Tibial artery (tissue), 4 donors: ENCODE results near the gene DDX43.

Experiments
- DNase-seq, 2 donors: peaks; one replicate each; pipeline ENCODE4 v3.0.0-alpha.2; 2019
- H3K27ac ChIP-seq, 2 donors: fragments of 200-600 bp; sonication (generic) in 1 of 2; 1 replicate in 1 of 2; 2 replicates in 1 of 2; pipeline ENCODE4 v1.5.1; 2018 to 2019; ENCODE audit warnings: mild to moderate bottlenecking in 1 of 2
- H3K27me3 ChIP-seq, 2 donors: fragments of 200-600 bp; sonication (generic) in 1 of 2; one replicate each; pipeline versions ENCODE4 v1.5.1 to v1.6.0; 2016 to 2019
- H3K36me3 ChIP-seq, 3 donors: fragments of 200-600 bp; sonication (generic) in 2 of 3; one replicate each; pipeline ENCODE4 v1.5.1; 2016 to 2019; ENCODE audit warnings: mild to moderate bottlenecking in 2 of 3
- H3K4me1 ChIP-seq, 4 donors: fragments of 200-600 bp; sonication (generic) in 2 of 4; 1 replicate in 3 of 4; 2 replicates in 1 of 4; pipeline ENCODE4 v1.5.1; 2016 to 2019
- H3K4me3 ChIP-seq, 2 donors: fragments of 200-600 bp; sonication (generic) in 1 of 2; 1 replicate in 1 of 2; 2 replicates in 1 of 2; pipeline ENCODE4 v1.5.1; 2018 to 2019; ENCODE audit warnings: mild to moderate bottlenecking in 2 of 2
- H3K9me3 ChIP-seq, 3 donors: fragments of 200-600 bp; sonication (generic) in 1 of 3; one replicate each; pipeline ENCODE4 v1.5.1; 2016 to 2019
- CTCF ChIP-seq, 2 experiments: fragments of 200-600 bp in 1 of 2; fragments of 450-650 bp in 1 of 2; IDR thresholded peaks; one replicate each; pipeline ENCODE4 v1.5.1; 2017 to 2019; ENCODE audit warnings: antibody characterized with exemption in 2 of 2, mild to moderate bottlenecking in 1 of 2, moderate library complexity in 1 of 2
- intact Hi-C: fragments of 100-400 bp; cut with DNase I; formaldehyde crosslinking; loops from one replicate; pipeline ENCODE4 v1.15.0; 2023; ENCODE audit warnings: low total_unique reads

Gene DDX43

GRCh38 chr6:73413102-73413501 is 18.5 kb downstream of the DDX43 start:
- no peaks in the 10 kb centered on the region for H3K9me3 ChIP-seq
- no peak overlapping the region for H3K4me3 ChIP-seq
- DNase-seq, result no peak

DNA sequence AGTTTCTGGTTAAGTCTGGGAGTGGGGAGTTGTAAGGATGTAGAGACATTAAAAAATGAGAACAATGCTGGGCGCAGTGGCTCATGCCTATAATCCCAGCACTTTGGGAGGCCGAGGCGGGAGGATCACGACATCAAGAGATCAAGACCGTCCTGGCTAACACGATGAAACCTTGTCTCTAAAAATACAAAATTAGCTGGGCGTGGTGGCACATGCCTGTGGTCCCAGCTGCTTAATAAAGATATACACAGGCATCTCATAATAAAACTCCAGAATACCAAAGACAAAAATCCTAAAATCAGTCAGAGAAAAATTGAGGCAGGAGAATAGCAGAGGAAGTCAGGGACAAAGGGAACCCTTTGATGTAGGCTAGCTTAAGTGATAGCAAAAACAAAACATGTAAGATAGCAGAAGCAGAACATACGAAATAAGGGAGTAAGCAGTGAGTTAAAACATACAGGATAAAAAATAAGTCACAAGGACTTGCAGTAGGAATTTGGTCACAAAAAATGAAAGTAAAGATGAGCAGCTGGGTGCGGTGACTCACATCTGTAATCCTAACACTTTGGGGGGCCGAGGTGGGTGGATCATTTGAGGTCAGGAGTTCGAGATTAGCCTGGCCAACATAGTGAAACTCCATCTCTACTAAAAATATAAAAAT is 23.6 kb downstream of the DDX43 start:
- Histone ChIP-seq H3K27ac (no peak overlapping the region), H3K4me1 (no peaks in the 10 kb centered on the region), H3K27me3 (no peaks in the 10 kb centered on the region), H3K36me3 (peaks cover 0 to 14% (median 1%) of the 10 kb centered on the region in 3 donors), H3K9me3 (no peaks in the 10 kb centered on the region), H3K4me3 (no peak overlapping the region)
- TF ChIP-seq CTCF (IDR thresholded peaks at IDR 0.05), result no peak
- intact Hi-C loops, result no loop called here
- DNase-seq, result no peak

More at GRCh38 chr6:73413102-73413501, 18.5 kb downstream of the DDX43 start:
- TF ChIP-seq CTCF (IDR thresholded peaks at IDR 0.05), result no peak
- H3K27me3 ChIP-seq, result no peaks in the 10 kb centered on the region
- no peaks in the 10 kb centered on the region for H3K4me1 ChIP-seq
- H3K27ac ChIP-seq, result no peak overlapping the region
- intact Hi-C loops, result no loop called here
- peaks cover 0 to 2% (median 0%) of the 10 kb centered on the region in 3 donors for H3K36me3 ChIP-seq

- no peaks in the 10 kb centered on the region for H3K4me1 ChIP-seq
- H3K4me3 ChIP-seq, result no peak overlapping the region
- no peak overlapping the region for H3K27ac ChIP-seq
- no peaks in the 10 kb centered on the region for H3K27me3 ChIP-seq
- H3K36me3 ChIP-seq, result peaks cover 18 to 33% (median 28%) of the 10 kb centered on the region in 3 donors
- DNase-seq, result no peak
- intact Hi-C loops, result no loop called here
- no peaks in the 10 kb centered on the region for H3K9me3 ChIP-seq
- TF ChIP-seq CTCF (IDR thresholded peaks at IDR 0.05), result no peak
These were observed 26.9 kb downstream of the DDX43 start for GRCh38 chr6:73421534-73421933.

GRCh38 chr6:73435236-73435635 is 40.6 kb downstream of the DDX43 start:
- TF ChIP-seq CTCF (IDR thresholded peaks at IDR 0.05), result no peak
- DNase-seq, result no peak
- Histone ChIP-seq H3K9me3 (no peaks in the 10 kb centered on the region), H3K4me3 (no peak overlapping the region), H3K36me3 (peaks cover 29 to 34% (median 31%) of the 10 kb centered on the region in 3 donors), H3K27me3 (no peaks in the 10 kb centered on the region), H3K27ac (no peak overlapping the region), H3K4me1 (no peaks in the 10 kb centered on the region)
- intact Hi-C loops, result no loop called here

DNA sequence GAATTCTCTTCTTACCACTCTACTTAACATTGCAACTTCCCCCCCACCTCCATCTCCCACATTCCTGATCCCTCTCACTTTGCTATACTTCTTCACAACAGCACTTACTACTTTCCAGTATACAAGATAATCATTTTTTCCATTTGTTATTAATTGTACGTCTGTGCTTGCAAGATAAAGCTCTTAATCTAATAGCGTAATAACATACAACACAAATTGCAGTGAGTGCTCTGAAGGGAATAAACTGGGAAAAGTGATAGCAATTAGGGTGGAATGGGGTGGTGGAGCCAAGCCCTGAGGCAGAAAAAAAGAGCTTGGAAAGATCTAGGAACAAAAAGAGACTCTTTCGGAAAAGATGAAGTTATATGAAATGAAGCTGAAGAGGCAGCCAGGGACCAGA is 48.9 kb downstream of the DDX43 start:
- peaks cover 9 to 28% (median 16%) of the 10 kb centered on the region in 3 donors for H3K36me3 ChIP-seq
- TF ChIP-seq CTCF (IDR thresholded peaks at IDR 0.05), result no peak

More for the DNA sequence above, 48.9 kb downstream of the DDX43 start:
- H3K4me1 ChIP-seq, result peaks cover 0 to 10% (median 0%) of the 10 kb centered on the region in 4 donors
- no peaks in the 10 kb centered on the region for H3K27me3 ChIP-seq
- no peak overlapping the region for H3K27ac ChIP-seq
- H3K4me3 ChIP-seq, result no peak overlapping the region
- no peak for DNase-seq
- intact Hi-C loops, result no loop called here
- no peaks in the 10 kb centered on the region for H3K9me3 ChIP-seq
